ENCODE measurements around the gene HBB. TPM values are rescaled to one million over a fixed set of nuclear protein-coding genes. Genes with fewer than 3 reads are reported as not detected.
A peak's percentile ranks its signal among the peaks of the same experiment; 100 is the strongest.

HBB gene
- total RNA-seq, 1 experiment from 2014 or later = not detected

DNA sequence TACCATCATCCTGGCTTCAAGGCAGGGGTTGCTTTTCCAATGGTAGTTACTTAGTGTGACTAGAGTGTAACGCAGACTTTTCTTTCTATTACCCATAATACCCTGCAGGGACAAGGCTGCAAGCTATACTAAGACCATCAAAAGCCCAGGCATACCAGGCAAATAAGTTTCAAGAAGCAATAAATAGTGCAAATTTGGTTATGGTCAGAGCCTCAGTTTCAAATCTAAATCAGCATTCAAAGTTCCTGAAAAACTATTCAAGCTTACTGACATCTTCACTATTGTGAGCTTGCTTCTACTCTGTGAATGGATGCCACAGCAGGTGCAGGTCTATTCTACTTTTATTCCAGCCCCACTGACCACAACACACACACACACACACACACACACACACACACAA lies 2.5 kb upstream of the HBB start:
- DNase-seq (ENCODE audit: extremely low read depth, low read depth) = no peak

DNA sequence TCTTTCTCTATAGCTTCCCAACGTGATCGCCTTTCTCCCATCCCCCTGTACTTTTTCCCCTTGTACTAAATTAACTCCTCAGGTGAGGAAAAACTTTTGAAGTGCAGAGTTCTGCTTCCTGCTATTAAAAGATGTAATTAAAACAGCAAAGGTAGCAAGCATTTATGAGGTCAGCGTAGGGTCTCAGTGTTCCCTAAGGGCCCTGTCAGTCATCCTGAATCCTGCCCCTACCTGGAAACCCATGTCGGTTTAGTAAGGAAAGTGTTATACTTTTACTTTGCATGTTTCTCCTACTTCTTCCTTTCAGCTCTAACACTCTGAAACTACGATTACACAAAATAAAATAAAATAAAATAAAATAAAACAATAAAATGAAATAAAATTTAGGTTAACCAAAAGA lies 1.3 kb upstream of the HBB start:
- DNase-seq (ENCODE audit: extremely low read depth, low read depth) = no peak

DNA sequence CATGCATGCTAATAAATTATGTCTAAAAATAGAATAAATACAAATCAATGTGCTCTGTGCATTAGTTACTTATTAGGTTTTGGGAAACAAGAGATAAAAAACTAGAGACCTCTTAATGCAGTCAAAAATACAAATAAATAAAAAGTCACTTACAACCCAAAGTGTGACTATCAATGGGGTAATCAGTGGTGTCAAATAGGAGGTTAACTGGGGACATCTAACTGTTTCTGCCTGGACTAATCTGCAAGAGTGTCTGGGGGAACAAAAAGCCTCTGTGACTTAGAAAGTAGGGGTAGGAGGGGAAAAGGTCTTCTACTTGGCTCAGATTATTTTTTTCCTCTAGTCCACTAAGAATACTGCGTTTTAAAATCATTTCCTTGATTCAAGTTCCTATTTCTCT lies 810 bp upstream of the HBB start:
- DNase-seq (ENCODE audit: extremely low read depth, low read depth) = no peak

DNA sequence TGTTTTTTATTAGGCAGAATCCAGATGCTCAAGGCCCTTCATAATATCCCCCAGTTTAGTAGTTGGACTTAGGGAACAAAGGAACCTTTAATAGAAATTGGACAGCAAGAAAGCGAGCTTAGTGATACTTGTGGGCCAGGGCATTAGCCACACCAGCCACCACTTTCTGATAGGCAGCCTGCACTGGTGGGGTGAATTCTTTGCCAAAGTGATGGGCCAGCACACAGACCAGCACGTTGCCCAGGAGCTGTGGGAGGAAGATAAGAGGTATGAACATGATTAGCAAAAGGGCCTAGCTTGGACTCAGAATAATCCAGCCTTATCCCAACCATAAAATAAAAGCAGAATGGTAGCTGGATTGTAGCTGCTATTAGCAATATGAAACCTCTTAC lies 1.4 kb downstream of the HBB start:
- no peak for DNase-seq (ENCODE audit: extremely low read depth, low read depth)

GRCh38 chr11:5224538-5225479 lies 2.1 kb downstream of the HBB start:
- DNase-seq (ENCODE audit: extremely low read depth, low read depth) = no peak

DNA sequence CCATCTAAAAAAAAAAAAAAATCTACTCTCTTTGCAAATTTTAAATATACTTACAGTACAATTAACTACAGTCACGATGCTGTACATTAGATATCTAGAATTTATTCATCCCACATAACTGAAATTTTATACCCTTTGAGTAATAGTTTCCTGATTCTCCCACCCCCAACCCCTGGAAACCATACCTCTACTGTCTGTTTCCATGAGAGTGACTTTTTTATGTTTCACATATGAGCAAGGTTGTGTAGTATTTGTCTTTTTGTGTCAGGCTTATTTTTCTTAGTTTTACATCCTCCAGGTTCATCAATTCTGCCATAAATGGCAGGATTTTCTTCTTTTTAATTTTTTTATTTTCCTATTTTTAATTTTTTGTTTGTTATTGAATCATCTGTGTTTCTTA lies 3.2 kb downstream of the HBB start:
- no peak for DNase-seq (ENCODE audit: extremely low read depth, low read depth)

- no peak for DNase-seq (ENCODE audit: extremely low read depth, low read depth)
Observed at GRCh38 chr11:5223146-5223545, 3.7 kb downstream of the HBB start.

DNA sequence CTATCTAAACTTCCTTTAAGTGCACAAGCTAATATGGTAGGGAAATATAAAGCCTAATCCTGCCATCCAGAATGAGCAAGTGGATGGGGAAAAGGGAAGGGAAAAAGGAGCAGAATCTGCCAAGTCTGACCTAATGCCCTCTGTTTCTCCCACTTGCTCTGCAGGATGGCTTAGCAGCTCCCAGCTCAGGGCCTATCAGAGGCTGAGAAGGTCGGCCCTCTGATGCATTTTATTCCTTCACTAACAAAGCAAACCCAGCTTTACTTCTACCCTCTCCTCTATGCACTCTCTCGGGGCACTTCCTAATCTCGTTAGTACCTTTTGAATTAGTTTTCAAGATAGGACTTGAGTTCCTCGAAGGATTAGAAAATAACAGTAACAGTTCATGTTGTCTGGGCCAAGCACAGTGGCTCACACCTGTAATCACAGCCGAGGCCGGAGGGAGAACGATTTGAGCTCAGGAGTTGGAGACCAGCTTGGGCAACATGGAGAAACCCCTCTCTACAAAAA lies 16.4 kb downstream of the HBB start:
- DNase-seq (ENCODE audit: extremely low read depth, low read depth) = no peak

DNA sequence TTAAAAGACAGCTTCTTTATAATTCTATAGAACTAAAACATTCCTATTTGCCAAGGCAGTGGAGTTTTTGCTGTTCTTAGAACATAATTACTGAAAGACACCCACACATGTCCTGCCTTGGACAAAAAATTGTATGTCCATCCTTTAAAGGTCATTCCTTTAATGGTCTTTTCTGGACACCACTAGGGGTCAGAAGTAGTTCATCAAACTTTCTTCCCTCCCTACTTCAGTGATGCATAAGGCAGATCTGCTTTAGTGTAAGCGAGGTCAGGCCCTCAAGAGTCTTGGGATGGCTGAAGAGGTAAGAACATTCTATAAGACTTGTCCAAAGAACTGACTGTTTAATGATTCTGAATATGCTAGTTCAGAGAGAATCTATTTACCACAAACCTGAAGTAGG lies 22.1 kb downstream of the HBB start:
- peak; percentile 62 for DNase-seq (ENCODE audit: extremely low read depth, low read depth)

DNA sequence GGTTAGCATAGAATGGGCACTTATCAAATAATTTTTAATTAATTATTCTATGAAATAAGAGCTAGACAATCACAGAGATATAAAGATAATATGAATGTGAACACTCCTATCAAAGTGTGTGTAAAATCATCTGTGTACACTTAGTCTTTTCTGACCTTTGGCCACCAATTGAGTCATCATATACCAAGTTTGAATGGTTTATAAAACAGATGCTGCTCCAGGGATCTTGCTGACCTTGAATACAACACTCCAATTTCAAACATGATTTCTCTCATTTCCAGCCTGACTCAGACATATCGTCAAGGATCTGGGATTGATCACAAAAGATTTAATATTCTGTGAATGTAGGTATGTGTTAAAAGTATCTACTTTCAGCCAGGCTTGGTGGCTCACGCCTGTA lies 23.5 kb downstream of the HBB start:
- no peak for DNase-seq (ENCODE audit: extremely low read depth, low read depth)

GRCh38 chr11:5200582-5200981 lies 26.3 kb downstream of the HBB start, which contains the start of gene OR51V1:
Gene OR51V1, minus strand, starts transcription at chr11:5200682. Its CDS starts 0 bp downstream, at chr11:5200682.
- DNase-seq (ENCODE audit: extremely low read depth, low read depth) = no peak

GRCh38 chr11:5198285-5198684 lies 28.6 kb downstream of the HBB start:
- no peak for DNase-seq (ENCODE audit: extremely low read depth, low read depth)

GRCh38 chr11:5197536-5197935 lies 29.3 kb downstream of the HBB start:
- DNase-seq (ENCODE audit: extremely low read depth, low read depth) = no peak

DNA sequence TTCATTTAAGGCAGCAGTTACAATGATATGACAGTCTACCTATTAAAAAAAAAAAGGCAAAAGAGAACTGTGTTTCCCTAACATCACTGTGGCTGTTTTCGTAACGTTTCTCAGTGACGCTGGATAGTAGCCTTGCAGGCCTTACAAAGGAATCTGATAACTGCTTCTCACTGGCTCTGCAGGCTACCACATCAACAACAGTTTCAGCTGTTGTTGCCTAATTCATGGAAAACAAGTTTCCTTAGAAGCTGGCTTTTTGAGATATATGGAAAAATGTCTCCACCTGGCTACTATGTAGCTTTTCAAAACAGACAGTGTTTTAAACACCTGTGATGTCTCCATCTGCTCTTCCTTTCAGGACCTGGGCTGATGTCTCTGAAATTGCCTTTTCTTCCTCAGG lies 30.1 kb downstream of the HBB start:
- DNase-seq (ENCODE audit: extremely low read depth, low read depth) = no peak

DNA sequence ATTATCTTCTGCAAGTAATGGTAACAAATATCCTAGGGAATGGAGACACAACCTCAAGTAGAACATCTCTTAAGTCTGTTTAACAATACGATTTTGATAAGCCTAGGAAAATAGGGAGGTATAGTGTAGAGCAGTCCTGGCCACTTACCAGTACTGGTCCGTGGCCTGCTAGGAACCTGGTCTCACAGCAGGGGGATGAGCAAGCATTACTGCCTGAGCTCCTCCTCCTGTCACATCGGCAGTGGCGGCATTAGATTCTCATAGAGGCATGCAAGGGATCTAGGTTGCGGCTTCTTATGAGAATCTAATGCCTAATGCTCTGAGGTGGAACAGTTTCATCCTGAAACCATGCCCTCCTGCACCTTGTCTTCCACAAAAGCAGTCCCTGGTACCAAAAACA lies 30.8 kb downstream of the HBB start:
- DNase-seq (ENCODE audit: extremely low read depth, low read depth) = no peak

DNA sequence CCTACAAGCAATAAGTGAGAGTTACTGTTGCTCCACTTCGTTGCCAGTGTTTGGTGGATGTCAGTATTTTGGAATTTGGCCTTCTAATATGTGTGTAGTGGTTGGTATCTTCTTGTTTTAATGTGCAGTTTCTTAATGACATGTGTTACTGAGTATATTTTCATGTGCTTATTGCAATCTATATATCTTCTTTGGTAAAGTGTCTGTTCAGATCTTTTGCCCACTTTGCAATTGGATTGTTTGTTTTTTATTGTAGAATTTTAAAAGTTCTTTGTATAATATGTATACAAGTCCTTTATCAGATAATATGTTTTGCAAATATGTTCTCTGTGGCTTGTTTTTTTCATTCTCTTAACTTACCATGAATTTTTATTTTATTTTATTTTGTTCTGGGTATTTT lies 34.1 kb downstream of the HBB start:
- DNase-seq (ENCODE audit: extremely low read depth, low read depth) = no peak

DNA sequence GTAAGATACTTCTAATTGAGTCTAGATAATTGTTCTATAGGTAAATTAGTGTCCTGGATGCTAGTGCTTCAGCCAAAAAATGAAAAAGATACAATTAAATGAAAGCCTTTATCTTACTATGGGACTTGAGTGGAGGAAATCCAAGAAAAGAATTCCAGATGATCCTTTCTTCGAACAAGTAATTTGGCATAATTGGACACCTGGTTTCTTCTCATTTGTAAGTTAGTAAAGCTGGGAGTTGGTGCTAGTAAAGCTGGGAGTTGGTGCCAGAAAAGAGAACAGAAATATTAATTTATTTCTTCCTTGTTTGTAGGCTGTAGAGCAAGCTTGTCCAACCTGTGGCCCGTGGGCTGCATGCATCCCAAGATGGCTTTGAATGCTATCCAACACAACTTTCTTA lies 38.7 kb downstream of the HBB start:
- DNase-seq (ENCODE audit: extremely low read depth, low read depth) = no peak

DNA sequence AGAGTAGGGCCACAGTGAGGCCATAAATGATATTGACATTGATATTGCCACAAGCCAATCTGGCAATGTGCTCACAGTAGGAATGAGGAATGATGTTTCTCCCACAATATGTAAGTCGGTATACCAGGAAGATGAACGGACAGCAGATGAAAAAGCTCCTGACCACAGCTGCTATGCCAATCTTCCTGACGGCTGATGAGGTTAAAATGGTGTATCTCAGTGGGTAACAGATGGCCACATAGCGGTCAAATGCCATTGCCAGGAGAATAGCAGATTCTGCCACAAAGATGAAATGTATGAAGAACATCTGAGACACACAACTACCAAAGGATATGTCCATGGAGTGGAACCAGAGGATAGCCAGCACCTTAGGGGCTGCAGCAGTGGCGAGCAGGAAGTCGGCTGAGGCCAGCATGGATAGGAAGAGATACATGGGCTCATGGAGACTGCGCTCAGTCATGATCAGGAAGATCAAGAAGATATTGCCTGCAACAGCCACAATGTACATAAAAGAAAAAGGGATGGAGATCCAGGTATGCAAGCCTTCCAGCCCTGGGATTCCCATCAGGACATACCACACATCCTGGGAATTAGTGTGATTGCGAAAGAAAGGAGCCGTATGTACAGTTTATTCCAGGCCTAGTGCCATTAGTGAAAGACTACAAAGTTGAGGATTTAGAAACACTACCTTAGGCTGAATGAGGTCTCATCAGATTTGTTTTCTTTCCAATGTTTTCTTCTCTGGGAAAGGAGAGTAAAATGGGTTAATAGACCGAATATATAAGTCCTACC lies 48.6 kb downstream of the HBB start:
- DNase-seq (ENCODE audit: extremely low read depth, low read depth) = no peak
